Neural progenitor cell (in vitro differentiated cells): ENCODE measurements around the gene COX8C. TPM values are rescaled to one million over a fixed set of nuclear protein-coding genes. Genes with fewer than 3 reads are reported as not detected.

Experiments used
- DNase-seq: peaks from one replicate; pipeline ENCODE4 v3.0.0-alpha.2; 2016; ENCODE audit warnings: low spot score
- H2AFZ ChIP-seq: fragments of 200-600 bp; sonication (generic); replicated peaks from 2 replicates; pipeline ENCODE4 v1.6.1; 2016; ENCODE audit warnings: antibody characterized with exemption
- H3F3A ChIP-seq: fragments of 200-600 bp; sonication (generic); 2 replicates; pipeline ENCODE4 v1.6.1; 2016; ENCODE audit warnings: antibody characterized with exemption, low read depth
- H3K27ac ChIP-seq: fragments of 200-600 bp; sonication (generic); 2 replicates; pipeline ENCODE4 v1.5.1; 2016; ENCODE audit warnings: mild to moderate bottlenecking
- H3K27me3 ChIP-seq: fragments of 200-600 bp; sonication (generic); 2 replicates; pipeline ENCODE4 v1.6.1; 2016; ENCODE audit warnings: mild to moderate bottlenecking, moderate library complexity
- H3K36me3 ChIP-seq: fragments of 200-600 bp; sonication (generic); 2 replicates; pipeline ENCODE4 v1.5.1; 2016
- H3K4me1 ChIP-seq: fragments of 200-600 bp; sonication (generic); 2 replicates; pipeline ENCODE4 v1.6.1; 2016; ENCODE audit warnings: mixed run types
- H3K4me2 ChIP-seq: fragments of 200-600 bp; sonication (generic); 2 replicates; pipeline ENCODE4 v1.6.1; 2016
- H3K4me3 ChIP-seq: fragments of 200-600 bp; sonication (generic); 2 replicates; pipeline ENCODE4 v1.5.1; 2016
- H3K79me2 ChIP-seq: fragments of 200-600 bp; sonication (generic); 2 replicates; pipeline ENCODE4 v1.6.1; 2016; ENCODE audit warnings: low read depth
- H3K9ac ChIP-seq: fragments of 200-600 bp; sonication (generic); 2 replicates; pipeline ENCODE4 v1.6.1; 2016
- H3K9me3 ChIP-seq: fragments of 200-600 bp; sonication (generic); 2 replicates; pipeline ENCODE4 v1.5.1; 2016; ENCODE audit warnings: low read depth
- H4K20me1 ChIP-seq: fragments of 200-600 bp; sonication (generic); 2 replicates; pipeline ENCODE4 v1.6.1; 2016; ENCODE audit warnings: low read depth
- H3K27ac Mint-ChIP-seq: 3 replicates; pipeline ENCODE4 v1.8.0; 2021; ENCODE audit warnings: mixed read lengths
- H3K27me3 Mint-ChIP-seq: 2 replicates; pipeline ENCODE4 v1.8.0; 2022; ENCODE audit warnings: low read depth, mild to moderate bottlenecking, inconsistent platforms, moderate library complexity, mixed read lengths; ENCODE audit not compliant: insufficient read depth
- H3K36me3 Mint-ChIP-seq: 3 replicates; pipeline ENCODE4 v1.8.0; 2021; ENCODE audit warnings: mixed read lengths
- H3K4me1 Mint-ChIP-seq: 3 replicates; pipeline ENCODE4 v1.8.0; 2021; ENCODE audit warnings: mixed read lengths
- H3K4me3 Mint-ChIP-seq: 3 replicates; pipeline ENCODE4 v1.8.0; 2021; ENCODE audit warnings: mild to moderate bottlenecking, moderate library complexity, mixed read lengths
- H3K9me3 Mint-ChIP-seq: 3 replicates; pipeline ENCODE4 v1.8.0; 2020; ENCODE audit warnings: mixed read lengths
- EZH2 ChIP-seq: fragments of 200-600 bp; sonication (generic); IDR thresholded peaks from 2 replicates; pipeline ENCODE4 v1.6.1; 2017; ENCODE audit warnings: antibody characterized with exemption, mild to moderate bottlenecking, moderate library complexity
- EZH2phosphoT487 ChIP-seq: fragments of 200-600 bp; sonication (generic); IDR thresholded peaks from 2 replicates; pipeline ENCODE4 v1.6.1; 2017; ENCODE audit warnings: antibody characterized with exemption
- total RNA-seq: library from RNA; depleted of rRNA; stranded (reverse); fragments of >200 nt; gene quantifications from 2 replicates; pipeline ENCODE4 v1.2.3, GENCODE V29; 2015; ENCODE audit warnings: low replicate concordance
- TF ChIP-seq, protein P1 (sequence below): fragments of 200-600 bp; sonication (generic); IDR thresholded peaks from 2 replicates; pipeline ENCODE4 v1.5.1; 2017; ENCODE audit warnings: antibody characterized with exemption, mild to moderate bottlenecking

Gene COX8C
- total RNA-seq, 1 donor from 2014 or later, result not detected

DNA sequence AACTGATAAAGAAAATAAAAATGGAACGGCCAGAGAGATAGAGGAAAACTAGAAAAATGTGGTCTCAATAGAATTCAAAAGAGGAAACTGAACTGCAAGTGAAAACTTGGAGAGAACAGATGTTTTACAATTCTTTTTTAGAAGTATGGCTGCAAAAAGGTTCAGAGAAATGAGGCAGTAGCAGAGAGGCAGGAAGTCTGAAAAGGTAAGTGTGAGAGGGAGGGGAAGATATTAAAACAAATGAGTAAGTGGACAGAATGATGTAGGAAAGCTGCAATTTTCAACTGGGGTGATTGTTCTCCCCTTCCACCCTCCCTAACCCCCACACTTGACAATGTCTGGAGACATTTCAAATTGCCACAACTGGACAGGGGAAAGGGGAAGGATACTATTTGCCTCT, 27.0 kb upstream of the COX8C start:
- Histone ChIP-seq H3K79me2 (peaks cover 100% of the 10 kb centered on the region), H3K36me3 (no peaks in the 10 kb centered on the region), H2AFZ (no peak overlapping the region), H3K9ac (no peak overlapping the region), H3K9me3 (no peaks in the 10 kb centered on the region), H3K4me1 (no peaks in the 10 kb centered on the region), H3F3A (no peaks in the 10 kb centered on the region), H3K27ac (no peak overlapping the region), H3K4me2 (no peak overlapping the region), H4K20me1 (peaks cover 69% of the 10 kb centered on the region), H3K4me3 (no peak overlapping the region), H3K27me3 (no peaks in the 10 kb centered on the region)
- DNase-seq, result no peak
- H3K4me1 Mint-ChIP-seq, result peaks cover 23% of the 10 kb centered on the region
- H3K36me3 Mint-ChIP-seq, result peaks cover 13% of the 10 kb centered on the region
- H3K27me3 Mint-ChIP-seq, result no peaks in the 10 kb centered on the region
- H3K9me3 Mint-ChIP-seq, result peaks cover 5% of the 10 kb centered on the region
- no peak overlapping the region for H3K4me3 Mint-ChIP-seq
- no peak overlapping the region for H3K27ac Mint-ChIP-seq
- TF ChIP-seq EZH2phosphoT487, result no peak
- TF ChIP-seq EZH2, result no peak
- TF ChIP-seq, protein P1, sequence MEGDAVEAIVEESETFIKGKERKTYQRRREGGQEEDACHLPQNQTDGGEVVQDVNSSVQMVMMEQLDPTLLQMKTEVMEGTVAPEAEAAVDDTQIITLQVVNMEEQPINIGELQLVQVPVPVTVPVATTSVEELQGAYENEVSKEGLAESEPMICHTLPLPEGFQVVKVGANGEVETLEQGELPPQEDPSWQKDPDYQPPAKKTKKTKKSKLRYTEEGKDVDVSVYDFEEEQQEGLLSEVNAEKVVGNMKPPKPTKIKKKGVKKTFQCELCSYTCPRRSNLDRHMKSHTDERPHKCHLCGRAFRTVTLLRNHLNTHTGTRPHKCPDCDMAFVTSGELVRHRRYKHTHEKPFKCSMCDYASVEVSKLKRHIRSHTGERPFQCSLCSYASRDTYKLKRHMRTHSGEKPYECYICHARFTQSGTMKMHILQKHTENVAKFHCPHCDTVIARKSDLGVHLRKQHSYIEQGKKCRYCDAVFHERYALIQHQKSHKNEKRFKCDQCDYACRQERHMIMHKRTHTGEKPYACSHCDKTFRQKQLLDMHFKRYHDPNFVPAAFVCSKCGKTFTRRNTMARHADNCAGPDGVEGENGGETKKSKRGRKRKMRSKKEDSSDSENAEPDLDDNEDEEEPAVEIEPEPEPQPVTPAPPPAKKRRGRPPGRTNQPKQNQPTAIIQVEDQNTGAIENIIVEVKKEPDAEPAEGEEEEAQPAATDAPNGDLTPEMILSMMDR, result no peak

DNA sequence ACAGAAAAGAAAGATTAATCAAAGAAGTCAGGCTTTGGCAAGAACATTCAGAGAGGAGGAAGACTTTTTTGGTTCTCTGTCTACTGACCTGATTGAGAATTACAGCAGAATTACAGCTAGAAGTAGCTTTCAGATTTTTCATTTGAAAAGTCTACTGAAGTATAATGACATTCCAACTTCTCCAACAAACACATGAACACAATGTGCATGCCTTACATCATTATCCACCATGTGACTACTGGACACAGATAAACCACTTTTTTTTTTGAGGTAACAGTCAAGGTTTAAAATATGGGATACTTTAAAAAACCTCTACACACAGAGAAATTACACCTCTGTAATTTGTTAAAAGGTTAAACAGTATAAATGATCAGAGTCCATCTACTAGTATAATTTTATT, 26.5 kb upstream of the COX8C start:
- Mint-ChIP-seq H3K36me3 (peaks cover 13% of the 10 kb centered on the region), H3K4me3 (no peak overlapping the region), H3K27ac (no peak overlapping the region), H3K4me1 (peaks cover 23% of the 10 kb centered on the region), H3K27me3 (no peaks in the 10 kb centered on the region), H3K9me3 (peaks cover 5% of the 10 kb centered on the region)
- Histone ChIP-seq H2AFZ (no peak overlapping the region), H3K27me3 (no peaks in the 10 kb centered on the region), H3K36me3 (no peaks in the 10 kb centered on the region), H3K79me2 (peaks cover 100% of the 10 kb centered on the region), H3K4me2 (no peak overlapping the region), H3K9ac (no peak overlapping the region), H3K4me1 (no peaks in the 10 kb centered on the region), H3K4me3 (no peak overlapping the region), H3K27ac (no peak overlapping the region), H4K20me1 (peaks cover 74% of the 10 kb centered on the region), H3K9me3 (no peaks in the 10 kb centered on the region), H3F3A (no peaks in the 10 kb centered on the region)
- DNase-seq, result no peak
- TF ChIP-seq, protein P1, result no peak

DNA sequence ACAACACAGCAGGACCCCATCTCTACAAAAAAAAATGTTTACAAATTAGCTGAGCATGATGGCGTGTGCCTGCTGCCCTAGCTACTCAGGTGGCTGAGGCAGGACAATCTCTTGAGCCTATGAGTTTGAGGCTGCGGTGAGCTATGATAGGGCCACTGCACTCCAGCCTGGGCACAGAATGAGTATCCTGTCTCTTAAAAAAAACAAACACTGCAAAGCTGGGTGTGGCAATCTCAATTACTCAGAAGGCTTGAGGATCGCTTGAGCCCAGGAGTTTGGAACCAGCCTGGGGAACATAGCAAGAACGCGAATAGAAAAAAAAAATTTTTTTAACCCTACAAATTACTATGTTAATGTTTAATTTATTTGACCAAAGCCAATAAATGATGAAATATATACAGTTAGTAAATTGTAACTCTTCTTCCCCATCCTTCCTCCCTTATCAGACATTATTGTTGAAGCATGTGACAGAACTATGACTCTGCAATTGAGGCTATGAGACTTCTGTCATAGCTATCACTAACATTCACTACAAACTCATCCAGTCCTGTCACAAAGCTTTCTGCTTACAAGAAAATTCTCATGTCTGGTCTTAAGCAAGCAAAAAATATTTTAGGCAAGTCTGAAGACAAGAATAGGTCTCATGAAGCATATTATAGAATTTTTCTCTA, 23.9 kb upstream of the COX8C start:
- Mint-ChIP-seq H3K4me1 (peaks cover 20% of the 10 kb centered on the region), H3K9me3 (no peaks in the 10 kb centered on the region), H3K4me3 (no peak overlapping the region), H3K27ac (peak overlapping the region; percentile 47), H3K36me3 (peaks cover 9% of the 10 kb centered on the region), H3K27me3 (no peaks in the 10 kb centered on the region)
- Histone ChIP-seq H3K9ac (no peak overlapping the region), H2AFZ (no peak overlapping the region), H3K4me2 (no peak overlapping the region), H3K79me2 (peaks cover 100% of the 10 kb centered on the region), H3F3A (no peaks in the 10 kb centered on the region), H4K20me1 (peaks cover 80% of the 10 kb centered on the region), H3K4me1 (no peaks in the 10 kb centered on the region), H3K36me3 (no peaks in the 10 kb centered on the region), H3K4me3 (no peak overlapping the region), H3K9me3 (no peaks in the 10 kb centered on the region), H3K27ac (no peak overlapping the region), H3K27me3 (no peaks in the 10 kb centered on the region)
- TF ChIP-seq EZH2phosphoT487, result no peak
- TF ChIP-seq EZH2, result no peak
- TF ChIP-seq, protein P1, result no peak
- DNase-seq, result no peak
